Trophoblast cell (in vitro differentiated cells and primary cell): Measurements from ENCODE around the gene C14orf132.
A peak's percentile ranks its signal among the peaks of the same experiment; 100 is the strongest.

ENCODE experiments used
- DNase-seq, 2 donors: peaks; one replicate each; pipeline ENCODE4 v3.0.0-alpha.2; 2016
- H2AFZ ChIP-seq: 2 replicates; pipeline ENCODE4 v1.6.1; 2013; ENCODE audit warnings: low read length, moderate library complexity, mild to moderate bottlenecking; ENCODE audit not compliant: insufficient read depth, poor library complexity
- H2AK5ac ChIP-seq: 2 replicates; pipeline ENCODE4 v1.6.1; 2013; ENCODE audit warnings: mild to moderate bottlenecking, low read length
- H2BK120ac ChIP-seq: 2 replicates; pipeline ENCODE4 v1.6.1; 2013; ENCODE audit warnings: low read length, mild to moderate bottlenecking, moderate library complexity; ENCODE audit not compliant: insufficient read depth, poor library complexity
- H2BK12ac ChIP-seq: 2 replicates; pipeline ENCODE4 v1.6.1; 2013; ENCODE audit warnings: mild to moderate bottlenecking, low read length, moderate library complexity
- H2BK5ac ChIP-seq: 2 replicates; pipeline ENCODE4 v1.6.1; 2013; ENCODE audit warnings: low read length, low read depth, moderate library complexity, mild to moderate bottlenecking; ENCODE audit not compliant: poor library complexity
- H3K14ac ChIP-seq: 2 replicates; pipeline ENCODE4 v1.6.1; 2013; ENCODE audit warnings: mild to moderate bottlenecking, low read length
- H3K18ac ChIP-seq: 2 replicates; pipeline ENCODE4 v1.6.1; 2013; ENCODE audit warnings: mild to moderate bottlenecking, low read length
- H3K23ac ChIP-seq: 2 replicates; pipeline ENCODE4 v1.6.1; 2013; ENCODE audit warnings: low read length
- H3K27ac ChIP-seq: 2 replicates; pipeline ENCODE4 v1.5.1; 2013; ENCODE audit warnings: low read depth, mild to moderate bottlenecking, inconsistent platforms, low read length, moderate library complexity
- H3K27me3 ChIP-seq: 2 replicates; pipeline ENCODE4 v1.6.1; 2013; ENCODE audit warnings: inconsistent platforms, mild to moderate bottlenecking, low read length, moderate library complexity; ENCODE audit not compliant: insufficient read depth
- H3K36me3 ChIP-seq, 2 experiments: 1 replicate in 1 of 2; 2 replicates in 1 of 2; pipeline ENCODE4 v1.6.1; 2013; ENCODE audit warnings: low read length in 2 of 2, mild to moderate bottlenecking in 2 of 2, moderate library complexity in 1 of 2; ENCODE audit not compliant: insufficient read depth in 2 of 2, control insufficient read depth in 1 of 2
- H3K4ac ChIP-seq: 2 replicates; pipeline ENCODE4 v1.6.1; 2013; ENCODE audit warnings: low read depth, mild to moderate bottlenecking, low read length, moderate library complexity
- H3K4me1 ChIP-seq, 2 experiments: 1 replicate in 1 of 2; 2 replicates in 1 of 2; pipeline ENCODE4 v1.6.1; 2013; ENCODE audit warnings: low read length in 2 of 2, mild to moderate bottlenecking in 2 of 2, moderate library complexity in 1 of 2; ENCODE audit not compliant: insufficient read depth in 2 of 2, control insufficient read depth in 1 of 2
- H3K4me2 ChIP-seq: 2 replicates; pipeline ENCODE4 v1.6.1; 2013; ENCODE audit warnings: inconsistent platforms, mild to moderate bottlenecking, low read length, moderate library complexity
- H3K4me3 ChIP-seq: 2 replicates; pipeline ENCODE4 v1.5.1; 2013; ENCODE audit warnings: mild to moderate bottlenecking, low read depth, low read length, inconsistent platforms
- H3K79me1 ChIP-seq: one replicate; pipeline ENCODE4 v1.6.1; 2013; ENCODE audit warnings: low read length
- H3K79me2 ChIP-seq: 2 replicates; pipeline ENCODE4 v1.6.1; 2013; ENCODE audit warnings: low read length, mild to moderate bottlenecking; ENCODE audit not compliant: control insufficient read depth, insufficient read depth, poor library complexity
- H3K9ac ChIP-seq: 2 replicates; pipeline ENCODE4 v1.6.1; 2013; ENCODE audit warnings: mild to moderate bottlenecking, low read length
- H3K9me3 ChIP-seq: 2 replicates; pipeline ENCODE4 v1.6.1; 2013; ENCODE audit warnings: low read depth, mild to moderate bottlenecking, control low read depth, inconsistent platforms, low read length; ENCODE audit not compliant: insufficient read depth
- H4K12ac ChIP-seq: 2 replicates; pipeline ENCODE4 v1.6.1; 2013; ENCODE audit warnings: low read depth, mild to moderate bottlenecking, low read length, moderate library complexity
- H4K8ac ChIP-seq: 2 replicates; pipeline ENCODE4 v1.6.1; 2013; ENCODE audit warnings: low read depth, mild to moderate bottlenecking, low read length, moderate library complexity
- H4K91ac ChIP-seq: one replicate; pipeline ENCODE4 v1.6.1; 2013; ENCODE audit warnings: low read depth, mild to moderate bottlenecking, low read length, moderate library complexity
- WGBS: extraction: QIAGEN DNeasy Blood & Tissue Kit; methylation state at CpG from one replicate; pipeline ENCODE4 v1.1.7; 2013; ENCODE audit warnings: missing lambda C conversion rate; ENCODE audit not compliant: insufficient read length, insufficient coverage; ENCODE audit errors: extremely low coverage; 5-methylcytosine and 5-hydroxymethylcytosine counted together

The C14orf132 gene

DNA sequence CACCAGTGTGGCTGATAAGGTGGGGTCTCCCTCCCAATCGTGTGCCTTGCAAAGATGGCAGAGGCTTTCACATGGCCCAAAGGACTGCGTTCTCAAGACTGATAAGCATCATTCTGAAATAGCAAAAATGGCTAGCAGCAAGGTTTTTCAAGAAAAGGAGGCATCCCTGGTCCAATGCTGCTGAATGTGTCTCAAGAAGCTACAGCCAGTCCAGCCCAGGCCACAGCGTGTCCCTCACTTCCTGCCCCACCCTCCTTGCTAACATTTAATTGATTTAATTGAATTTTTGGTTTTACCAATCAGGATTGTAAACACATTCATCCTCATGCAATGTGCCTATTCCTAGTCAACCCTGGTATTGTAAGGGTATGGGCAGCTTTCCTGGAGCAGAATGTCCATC, 55.9 kb downstream of the C14orf132 start:
- H2AFZ ChIP-seq, result no peak overlapping the region
- no peak overlapping the region for H2BK120ac ChIP-seq
- H3K18ac ChIP-seq, result no peak overlapping the region
- no peak overlapping the region for H4K8ac ChIP-seq
- no peak overlapping the region for H2BK12ac ChIP-seq
- no peak overlapping the region for H3K14ac ChIP-seq
- H2BK5ac ChIP-seq, result no peak overlapping the region
- H3K27ac ChIP-seq, result no peak overlapping the region
- DNase-seq, result no peak
- H2AK5ac ChIP-seq, result no peak overlapping the region
- H4K91ac ChIP-seq, result peak overlapping the region; percentile 61
- no peak overlapping the region for H3K9ac ChIP-seq
- H3K23ac ChIP-seq, result no peak overlapping the region
- peaks cover 7% of the 10 kb centered on the region for H3K79me1 ChIP-seq
- no peak overlapping the region for H3K4ac ChIP-seq
- H3K4me1 ChIP-seq, result peaks cover 5 to 14% of the 10 kb centered on the region in 2 experiments
- H4K12ac ChIP-seq, result no peak overlapping the region
- no peak overlapping the region for H3K4me3 ChIP-seq
- H3K27me3 ChIP-seq, result no peaks in the 10 kb centered on the region
- H3K79me2 ChIP-seq, result no peaks in the 10 kb centered on the region
- no peak overlapping the region for H3K4me2 ChIP-seq
- H3K36me3 ChIP-seq, result no peaks in the 10 kb centered on the region
- no CpG with 5 or more reads among the region's 3 CpGs for WGBS
- no peaks in the 10 kb centered on the region for H3K9me3 ChIP-seq

- H2BK120ac ChIP-seq, result peak overlapping the region; percentile 48
- peak overlapping the region; percentile 7 for H2BK5ac ChIP-seq
- no peak overlapping the region for H3K4me2 ChIP-seq
- no peak overlapping the region for H3K18ac ChIP-seq
- H3K27me3 ChIP-seq, result no peaks in the 10 kb centered on the region
- no peak overlapping the region for H4K8ac ChIP-seq
- H2BK12ac ChIP-seq, result no peak overlapping the region
- H4K12ac ChIP-seq, result no peak overlapping the region
- no peaks in the 10 kb centered on the region for H3K36me3 ChIP-seq
- peak; percentile 95 to 96 for DNase-seq
- H3K79me1 ChIP-seq, result peaks cover 7% of the 10 kb centered on the region
- H3K9me3 ChIP-seq, result no peaks in the 10 kb centered on the region
- no CpG with 5 or more reads among the region's 16 CpGs for WGBS
- H3K9ac ChIP-seq, result no peak overlapping the region
- no peaks in the 10 kb centered on the region for H3K79me2 ChIP-seq
- no peak overlapping the region for H2AFZ ChIP-seq
- H4K91ac ChIP-seq, result peak overlapping the region; percentile 61
- no peak overlapping the region for H3K14ac ChIP-seq
- no peak overlapping the region for H3K23ac ChIP-seq
- H3K4ac ChIP-seq, result peak overlapping the region; percentile 10
- H2AK5ac ChIP-seq, result no peak overlapping the region
- H3K27ac ChIP-seq, result no peak overlapping the region
- no peak overlapping the region for H3K4me3 ChIP-seq
- peaks cover 6 to 12% of the 10 kb centered on the region in 2 experiments for H3K4me1 ChIP-seq
Measured at GRCh38 chr14:96095581-96096476, 56.7 kb downstream of the C14orf132 start.

GRCh38 chr14:96096639-96097610, 57.8 kb downstream of the C14orf132 start:
- H3K14ac ChIP-seq, result no peak overlapping the region
- no peak overlapping the region for H3K18ac ChIP-seq
- H3K4ac ChIP-seq, result no peak overlapping the region
- H3K79me2 ChIP-seq, result peaks cover 4% of the 10 kb centered on the region
- H4K8ac ChIP-seq, result no peak overlapping the region
- peaks cover 17% of the 10 kb centered on the region for H3K79me1 ChIP-seq
- H3K27ac ChIP-seq, result no peak overlapping the region
- H3K9ac ChIP-seq, result no peak overlapping the region
- H3K36me3 ChIP-seq, result no peaks in the 10 kb centered on the region
- H2BK12ac ChIP-seq, result no peak overlapping the region
- no CpG with 5 or more reads among the region's 12 CpGs for WGBS
- H2AK5ac ChIP-seq, result no peak overlapping the region
- peak overlapping the region; percentile 20 for H4K91ac ChIP-seq
- H3K9me3 ChIP-seq, result no peaks in the 10 kb centered on the region
- H3K23ac ChIP-seq, result no peak overlapping the region
- no peak overlapping the region for H4K12ac ChIP-seq
- H2BK120ac ChIP-seq, result no peak overlapping the region
- no peak overlapping the region for H3K4me3 ChIP-seq
- no peak overlapping the region for H2AFZ ChIP-seq
- peaks cover 14 to 20% of the 10 kb centered on the region in 2 experiments for H3K4me1 ChIP-seq
- H3K27me3 ChIP-seq, result no peaks in the 10 kb centered on the region
- no peak for DNase-seq
- no peak overlapping the region for H3K4me2 ChIP-seq
- no peak overlapping the region for H2BK5ac ChIP-seq

DNA sequence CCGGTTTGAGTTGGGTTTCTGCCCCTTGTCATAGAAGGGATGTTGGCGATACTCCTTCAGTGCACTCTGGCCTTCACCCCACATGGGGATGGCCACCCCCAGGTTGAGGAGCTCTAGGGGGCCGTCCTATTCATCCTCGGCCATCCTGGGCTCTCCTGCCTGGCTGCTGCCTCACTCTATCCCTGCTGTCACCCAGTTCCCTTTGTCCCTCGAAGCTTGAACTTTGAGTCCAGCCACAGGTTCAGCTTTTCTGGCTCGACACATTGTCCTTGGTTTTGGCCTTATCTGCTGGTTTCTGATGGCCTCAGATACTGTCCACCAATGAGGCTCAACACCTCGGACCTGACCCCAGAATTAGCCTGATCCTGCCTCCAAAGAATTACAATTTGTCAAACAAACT, 58.6 kb downstream of the C14orf132 start:
- no peak overlapping the region for H2BK120ac ChIP-seq
- no peak overlapping the region for H2AFZ ChIP-seq
- no peak for DNase-seq
- no CpG with 5 or more reads among the region's 7 CpGs for WGBS
- no peak overlapping the region for H3K9ac ChIP-seq
- H2BK12ac ChIP-seq, result peak overlapping the region; percentile 52
- no peak overlapping the region for H3K23ac ChIP-seq
- no peak overlapping the region for H2BK5ac ChIP-seq
- H2AK5ac ChIP-seq, result peak overlapping the region; percentile 9
- H3K36me3 ChIP-seq, result no peaks in the 10 kb centered on the region
- no peak overlapping the region for H4K91ac ChIP-seq
- no peaks in the 10 kb centered on the region for H3K9me3 ChIP-seq
- H3K79me2 ChIP-seq, result peaks cover 4% of the 10 kb centered on the region
- no peak overlapping the region for H3K4me2 ChIP-seq
- no peak overlapping the region for H3K4me3 ChIP-seq
- H3K14ac ChIP-seq, result no peak overlapping the region
- no peak overlapping the region for H3K27ac ChIP-seq
- H3K18ac ChIP-seq, result no peak overlapping the region
- H3K27me3 ChIP-seq, result no peaks in the 10 kb centered on the region
- no peak overlapping the region for H4K8ac ChIP-seq
- no peak overlapping the region for H3K4ac ChIP-seq
- H3K79me1 ChIP-seq, result peaks cover 22% of the 10 kb centered on the region
- no peak overlapping the region for H4K12ac ChIP-seq
- peaks cover 18 to 27% of the 10 kb centered on the region in 2 experiments for H3K4me1 ChIP-seq
